Keratinocyte (primary cell): ENCODE data around the gene CACNB4.

ENCODE experiments used
- CTCF ChIP-seq, 3 experiments: IDR thresholded peaks in 1 of 3; conservative IDR thresholded peaks in 1 of 3; optimal IDR thresholded peaks in 1 of 3; 2 replicates in 2 of 3; 3 replicates in 1 of 3; pipeline versions ENCODE3 to v1.5.1; 2011; ENCODE audit warnings: low read length in 3 of 3, mild to moderate bottlenecking in 3 of 3, moderate library complexity in 2 of 3, control low read depth in 1 of 3, inconsistent platforms in 1 of 3; ENCODE audit not compliant: insufficient read depth in 2 of 3; ENCODE audit errors: extremely low read depth in 1 of 3
- EZH2 ChIP-seq: IDR thresholded peaks from one replicate; pipeline ENCODE4 v1.6.1; 2012; ENCODE audit warnings: inconsistent platforms, mild to moderate bottlenecking, low read length, moderate library complexity

DNA sequence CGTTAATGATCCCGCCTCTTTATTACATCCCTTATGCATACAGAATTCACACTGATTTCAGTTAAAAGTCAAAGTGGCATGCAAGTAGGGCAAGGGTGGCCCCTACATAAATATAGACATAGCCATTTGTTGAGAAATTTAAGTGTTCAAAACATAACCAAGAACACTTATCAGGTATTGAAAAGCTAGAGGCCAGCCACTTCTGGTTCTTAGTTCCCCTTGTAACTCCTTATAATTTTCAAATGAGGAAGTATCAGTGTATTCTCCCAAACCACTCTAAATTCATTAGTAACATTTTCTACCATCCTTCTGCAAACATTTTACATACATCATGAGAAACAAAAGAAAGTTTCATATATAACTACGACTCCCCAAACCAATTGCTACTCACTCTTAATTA is 264.9 kb downstream of the CACNB4 start:
- no peak for TF ChIP-seq CTCF (optimal IDR thresholded peaks at IDR 0.05 in 1 of 3, IDR thresholded peaks at IDR 0.05 in 1 of 3, conservative IDR thresholded peaks at IDR 0.05 in 1 of 3; ENCODE audit: extremely low read depth in 1 of 3, insufficient read depth in 2 of 3, low read length in 3 of 3)
- no peak for TF ChIP-seq EZH2
